ENCODE results near the gene CEBPZOS. TPM values are rescaled to one million over a fixed set of nuclear protein-coding genes. Genes with fewer than 3 reads are reported as not detected.

CEBPZOS gene
- total and polyA plus RNA-seq, 2 of the 4 experiments (the other 2 are of a cell fraction) = 16.8 to 31.5 TPM

GRCh38 chr2:37148325-37148724 lies 48.0 kb upstream of the CEBPZOS start:
- H3K27me3 ChIP-seq (ENCODE audit: control insufficient read depth, insufficient read depth, low read length) = no peaks in the 10 kb centered on the region
- H4K5ac ChIP-seq (ENCODE audit: low read depth, low read length) = no peak overlapping the region
- ATAC-seq (ENCODE audit: low read depth) = no peak
- no peak overlapping the region for H3K18ac ChIP-seq (ENCODE audit: low read depth, low read length)
- H3K56ac ChIP-seq (ENCODE audit: extremely low read depth, insufficient read depth, low read length) = no peak overlapping the region
- peaks cover 24% of the 10 kb centered on the region for H3K36me3 ChIP-seq (ENCODE audit: control insufficient read depth, insufficient read depth, low read length)
- intact Hi-C loops (cut with micrococcal nuclease) = no loop called here
- in situ Hi-C loops (cut with MboI; ENCODE audit: low sequenced_read_pairs) = no loop called here
- no peak overlapping the region for H2BK120ac ChIP-seq (ENCODE audit: low read depth, low read length)
- H3K9ac ChIP-seq (ENCODE audit: low read depth, low read length) = no peak overlapping the region
- DNase-seq = no peak
- BruUV-seq (replicated peaks) = no TSS peak
- no peak overlapping the region for H3K4ac ChIP-seq (ENCODE audit: low read depth, low read length)
- no peak overlapping the region for H3K4me3 ChIP-seq (ENCODE audit: insufficient read depth, low read depth, low read length)
- TF ChIP-seq FOS (IDR thresholded peaks at IDR 0.05; ENCODE audit: low read depth, low read length) (no peak), RAD21 (IDR thresholded peaks at IDR 0.05; ENCODE audit: low read length) (no peak), SMC3 (IDR thresholded peaks at IDR 0.05; ENCODE audit: low read depth, low read length) (no peak), RFX5 (IDR thresholded peaks at IDR 0.05; ENCODE audit: low read depth, low read length) (no peak), USF2 (IDR thresholded peaks at IDR 0.05; ENCODE audit: low read depth, low read length) (no peak), POLR2A (IDR thresholded peaks at IDR 0.05; ENCODE audit: low read depth, low read length) (no peak), CEBPB (IDR thresholded peaks at IDR 0.05; ENCODE audit: low read depth, low read length) (no peak), RCOR1 (IDR thresholded peaks at IDR 0.05; ENCODE audit: insufficient replicate concordance, low read length) (no peak), MAZ (IDR thresholded peaks at IDR 0.05; ENCODE audit: borderline replicate concordance, low read depth, low read length) (no peak), CTCF (conservative IDR thresholded peaks at IDR 0.05; ENCODE audit: low read depth, low read length) (no peak), MAFK (IDR thresholded peaks at IDR 0.05; ENCODE audit: low read depth, low read length) (no peak), MXI1 (IDR thresholded peaks at IDR 0.05; ENCODE audit: borderline replicate concordance, low read depth, low read length) (no peak), NFE2L2 (IDR thresholded peaks at IDR 0.05; ENCODE audit: low read depth, low read length) (no peak), ELK1 (IDR thresholded peaks at IDR 0.05; ENCODE audit: borderline replicate concordance, low read depth, low read length) (no peak), BHLHE40 (IDR thresholded peaks at IDR 0.05; ENCODE audit: low read depth, low read length) (no peak), CHD1 (IDR thresholded peaks at IDR 0.05; ENCODE audit: low read depth, low read length) (no peak)
- H2BK20ac ChIP-seq (ENCODE audit: low read depth, low read length) = no peak overlapping the region
- H3K27ac ChIP-seq (ENCODE audit: insufficient read depth, low read length) = no peak overlapping the region
- no peak overlapping the region for H2AFZ ChIP-seq (replicated peaks; ENCODE audit: low read length, poor library complexity)
- no peak overlapping the region for H2BK15ac ChIP-seq (ENCODE audit: low read depth, low read length)
- H4K20me1 ChIP-seq (ENCODE audit: insufficient read depth, low read length) = peaks cover 3% of the 10 kb centered on the region; the same call in 1 of the 2 replicates
- whole genome bisulfite sequencing, 2 experiments (ENCODE audit: extremely low coverage in 2 of 2, insufficient read length in 1 of 2) = 80% methylated on average over 2 of the region's 7 CpGs; no CpG with 5 or more reads in 1 of the 2 experiments
- H3K9me1 ChIP-seq (ENCODE audit: insufficient read depth, low read length) = peaks cover 9% of the 10 kb centered on the region
- H2AK5ac ChIP-seq (ENCODE audit: low read depth, low read length) = no peak overlapping the region
- no peak overlapping the region for H3K14ac ChIP-seq (replicated peaks; ENCODE audit: low read depth, low read length)
- H2AK9ac ChIP-seq (replicated peaks; ENCODE audit: low read depth, low read length, poor library complexity) = no peak overlapping the region
- H3K9me3 ChIP-seq (ENCODE audit: control insufficient read depth, insufficient read depth, low read length) = no peaks in the 10 kb centered on the region
- no peak overlapping the region for H4K91ac ChIP-seq (ENCODE audit: insufficient read depth, low read depth, low read length)
- H3K79me1 ChIP-seq (ENCODE audit: low read depth in 1 of 2, low read length in 2 of 2) = peaks cover 23 to 45% of the 10 kb centered on the region in 2 experiments
- H3K4me1 ChIP-seq (ENCODE audit: control insufficient read depth, insufficient read depth, low read length) = no peaks in the 10 kb centered on the region; the same call in 1 of the 2 replicates
- no peak overlapping the region for H3K4me2 ChIP-seq (ENCODE audit: low read depth, low read length)
- H3K23ac ChIP-seq (ENCODE audit: low read depth, low read length) = no peak overlapping the region
- dilution Hi-C loops (cut with HindIII; ENCODE audit: low sequenced_read_pairs, unreplicated experiment) = no loop called here
- CTCF ChIA-PET = no interaction called here
- POLR2A ChIA-PET (ENCODE audit: unreplicated experiment) = no interaction called here
- no peak overlapping the region for H2BK5ac ChIP-seq (ENCODE audit: low read depth, low read length, poor library complexity, severe bottlenecking)
- H4K8ac ChIP-seq (ENCODE audit: low read depth in 2 of 2, low read length in 2 of 2) = no peak overlapping the region
